GM23338 (cell line): ENCODE data around the gene CLIC5. TPM values are rescaled to one million over a fixed set of nuclear protein-coding genes. Genes with fewer than 3 reads are reported as not detected.

ENCODE experiments used
- ATAC-seq: fragments of 200-7000 bp; cut with Tn5 transposase; 3 replicates; pipeline ENCODE4 v1.9.1; 2020
- DNase-seq: peaks from one replicate; pipeline ENCODE4 v3.0.0-alpha.2; 2015; ENCODE audit warnings: low spot score
- H2AFZ ChIP-seq: fragments of 200-600 bp; sonication (generic); 2 replicates; pipeline ENCODE4 v1.8.0; 2016; ENCODE audit warnings: antibody characterized with exemption, mild to moderate bottlenecking, moderate library complexity
- H3F3A ChIP-seq: fragments of 200-600 bp; sonication (generic); replicated peaks from 2 replicates; pipeline ENCODE4 v1.8.0; 2017; ENCODE audit warnings: antibody characterized with exemption, mixed run types, low read depth
- H3K27ac ChIP-seq: fragments of 200-600 bp; sonication (generic); 2 replicates; pipeline ENCODE4 v1.6.1; 2016; ENCODE audit warnings: low read depth
- H3K27me3 ChIP-seq: fragments of 200-600 bp; sonication (generic); 2 replicates; pipeline ENCODE4 v1.8.0; 2016; ENCODE audit warnings: mild to moderate bottlenecking, mixed run types, moderate library complexity; ENCODE audit not compliant: insufficient read depth
- H3K36me3 ChIP-seq: fragments of 200-600 bp; sonication (generic); 2 replicates; pipeline ENCODE4 v1.8.0; 2016; ENCODE audit warnings: mild to moderate bottlenecking; ENCODE audit not compliant: insufficient read depth
- H3K4me1 ChIP-seq: fragments of 200-600 bp; sonication (generic); 2 replicates; pipeline ENCODE4 v1.8.0; 2016; ENCODE audit warnings: mild to moderate bottlenecking, moderate library complexity; ENCODE audit not compliant: insufficient read depth
- H3K4me2 ChIP-seq: fragments of 200-600 bp; sonication (generic); 2 replicates; pipeline ENCODE4 v1.7.1; 2017; ENCODE audit warnings: mixed run types
- H3K4me3 ChIP-seq: fragments of 200-600 bp; sonication (generic); 2 replicates; pipeline ENCODE4 v1.6.1; 2016; ENCODE audit warnings: mixed run types
- H3K79me2 ChIP-seq: fragments of 200-600 bp; sonication (generic); replicated peaks from 2 replicates; pipeline ENCODE4 v1.8.0; 2017; ENCODE audit warnings: mild to moderate bottlenecking; ENCODE audit not compliant: insufficient read depth
- H3K9me2 ChIP-seq: fragments of 200-600 bp; sonication (generic); 2 replicates; pipeline ENCODE4 v1.8.0; 2017; ENCODE audit not compliant: insufficient read depth
- H4K20me1 ChIP-seq: fragments of 200-600 bp; sonication (generic); replicated peaks from 2 replicates; pipeline ENCODE4 v1.8.0; 2017; ENCODE audit warnings: mild to moderate bottlenecking; ENCODE audit not compliant: insufficient read depth
- H3K27ac Mint-ChIP-seq: 2 replicates; pipeline ENCODE4 v1.8.0; 2020; ENCODE audit warnings: inconsistent platforms, mild to moderate bottlenecking, moderate library complexity, mixed read lengths
- H3K27me3 Mint-ChIP-seq: 3 replicates; pipeline ENCODE4 v1.8.0; 2022; ENCODE audit warnings: low read depth, mild to moderate bottlenecking, moderate library complexity, mixed read lengths, inconsistent platforms; ENCODE audit not compliant: insufficient read depth, poor library complexity
- H3K36me3 Mint-ChIP-seq: 3 replicates; pipeline ENCODE4 v1.8.0; 2021; ENCODE audit warnings: low read depth, mild to moderate bottlenecking, inconsistent platforms, moderate library complexity, mixed read lengths
- H3K4me1 Mint-ChIP-seq: 3 replicates; pipeline ENCODE4 v1.8.0; 2020; ENCODE audit warnings: mild to moderate bottlenecking, inconsistent platforms, mixed read lengths
- H3K4me3 Mint-ChIP-seq: 3 replicates; pipeline ENCODE4 v1.8.0; 2021; ENCODE audit warnings: moderate library complexity, mild to moderate bottlenecking, inconsistent platforms, mixed read lengths
- H3K9me3 Mint-ChIP-seq: 3 replicates; pipeline ENCODE4 v1.8.0; 2020; ENCODE audit warnings: moderate library complexity, mild to moderate bottlenecking, inconsistent platforms, mixed read lengths
- CREB1 ChIP-seq: fragments of 250-450 bp; sonication (Bioruptor Pico); IDR thresholded peaks from 2 replicates; pipeline ENCODE4 v1.5.0; 2020; ENCODE audit warnings: low read depth, mild to moderate bottlenecking, moderate library complexity
- EZH2phosphoT487 ChIP-seq: fragments of 200-600 bp; sonication (generic); IDR thresholded peaks from one replicate; pipeline ENCODE4 v1.8.1; 2018; ENCODE audit warnings: antibody characterized with exemption; ENCODE audit not compliant: unreplicated experiment
- JUNB ChIP-seq: IDR thresholded peaks from one replicate; pipeline ENCODE4 v1.6.1; 2016; ENCODE audit warnings: antibody characterized with exemption; ENCODE audit not compliant: unreplicated experiment
- POLR2AphosphoS5 ChIP-seq: IDR thresholded peaks from 2 replicates; pipeline ENCODE4 v1.6.1; 2016; ENCODE audit warnings: antibody characterized with exemption, low read depth
- STAT1 ChIP-seq: IDR thresholded peaks from one replicate; pipeline ENCODE4 v1.6.1; 2016; ENCODE audit warnings: antibody characterized with exemption; ENCODE audit not compliant: unreplicated experiment
- ZNF114 ChIP-seq: fragments of 250-450 bp; sonication (Bioruptor Pico); IDR thresholded peaks from 2 replicates; pipeline ENCODE4 v1.5.0; 2020; ENCODE audit warnings: mild to moderate bottlenecking, moderate library complexity
- ZNF331 ChIP-seq: fragments of 250-450 bp; sonication (Bioruptor Pico); IDR thresholded peaks from 2 replicates; pipeline ENCODE4 v1.5.0; 2020; ENCODE audit warnings: low read depth, mild to moderate bottlenecking, moderate library complexity
- polyA plus RNA-seq: library from polyadenylated mRNA; unstranded; fragments of >200 nt; fragmentation: Nextera tagmentation; extraction: Ambion mirVana; gene quantifications from 2 replicates; pipeline ENCODE4 v1.2.1, GENCODE V29; 2016
- total RNA-seq: library from RNA; depleted of rRNA; stranded (reverse); fragments of >200 nt; shearing (Covaris generic); gene quantifications from 2 replicates; pipeline ENCODE4 v1.2.3, GENCODE V29; 2014
- TF ChIP-seq, protein P1 (sequence below): fragments of 250-450 bp; sonication (Bioruptor Pico); IDR thresholded peaks from 2 replicates; pipeline ENCODE4 v1.5.0; 2020; ENCODE audit warnings: mild to moderate bottlenecking, moderate library complexity
- TF ChIP-seq, protein P2 (sequence below): IDR thresholded peaks from 2 replicates; pipeline ENCODE4 v1.6.1; 2016; ENCODE audit warnings: antibody characterized with exemption

Gene CLIC5
- total and polyA plus RNA-seq, 2 experiments from 2014 or later: 0.08 TPM; not detected in 1

DNA sequence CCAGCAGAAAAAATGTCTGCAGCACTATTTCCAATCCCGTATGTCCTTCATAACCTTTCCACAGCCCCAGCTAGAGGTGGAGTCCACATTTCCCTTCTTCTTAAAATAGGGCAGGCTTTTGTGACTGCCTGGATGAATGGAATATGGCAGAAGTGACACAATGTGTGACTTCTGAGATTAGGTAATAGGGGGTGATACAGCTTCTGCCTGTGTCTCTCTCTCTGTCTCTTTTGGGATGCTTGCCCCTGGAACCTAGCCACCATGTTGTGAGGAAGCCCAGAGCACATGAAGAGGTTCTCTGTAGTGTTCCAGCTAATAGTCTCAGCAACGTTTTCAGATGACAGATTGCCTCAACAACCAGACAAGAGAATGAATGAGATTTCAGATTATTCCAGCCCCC lies 51.4 kb downstream of the CLIC5 start (continued):
- TF ChIP-seq, protein P1, sequence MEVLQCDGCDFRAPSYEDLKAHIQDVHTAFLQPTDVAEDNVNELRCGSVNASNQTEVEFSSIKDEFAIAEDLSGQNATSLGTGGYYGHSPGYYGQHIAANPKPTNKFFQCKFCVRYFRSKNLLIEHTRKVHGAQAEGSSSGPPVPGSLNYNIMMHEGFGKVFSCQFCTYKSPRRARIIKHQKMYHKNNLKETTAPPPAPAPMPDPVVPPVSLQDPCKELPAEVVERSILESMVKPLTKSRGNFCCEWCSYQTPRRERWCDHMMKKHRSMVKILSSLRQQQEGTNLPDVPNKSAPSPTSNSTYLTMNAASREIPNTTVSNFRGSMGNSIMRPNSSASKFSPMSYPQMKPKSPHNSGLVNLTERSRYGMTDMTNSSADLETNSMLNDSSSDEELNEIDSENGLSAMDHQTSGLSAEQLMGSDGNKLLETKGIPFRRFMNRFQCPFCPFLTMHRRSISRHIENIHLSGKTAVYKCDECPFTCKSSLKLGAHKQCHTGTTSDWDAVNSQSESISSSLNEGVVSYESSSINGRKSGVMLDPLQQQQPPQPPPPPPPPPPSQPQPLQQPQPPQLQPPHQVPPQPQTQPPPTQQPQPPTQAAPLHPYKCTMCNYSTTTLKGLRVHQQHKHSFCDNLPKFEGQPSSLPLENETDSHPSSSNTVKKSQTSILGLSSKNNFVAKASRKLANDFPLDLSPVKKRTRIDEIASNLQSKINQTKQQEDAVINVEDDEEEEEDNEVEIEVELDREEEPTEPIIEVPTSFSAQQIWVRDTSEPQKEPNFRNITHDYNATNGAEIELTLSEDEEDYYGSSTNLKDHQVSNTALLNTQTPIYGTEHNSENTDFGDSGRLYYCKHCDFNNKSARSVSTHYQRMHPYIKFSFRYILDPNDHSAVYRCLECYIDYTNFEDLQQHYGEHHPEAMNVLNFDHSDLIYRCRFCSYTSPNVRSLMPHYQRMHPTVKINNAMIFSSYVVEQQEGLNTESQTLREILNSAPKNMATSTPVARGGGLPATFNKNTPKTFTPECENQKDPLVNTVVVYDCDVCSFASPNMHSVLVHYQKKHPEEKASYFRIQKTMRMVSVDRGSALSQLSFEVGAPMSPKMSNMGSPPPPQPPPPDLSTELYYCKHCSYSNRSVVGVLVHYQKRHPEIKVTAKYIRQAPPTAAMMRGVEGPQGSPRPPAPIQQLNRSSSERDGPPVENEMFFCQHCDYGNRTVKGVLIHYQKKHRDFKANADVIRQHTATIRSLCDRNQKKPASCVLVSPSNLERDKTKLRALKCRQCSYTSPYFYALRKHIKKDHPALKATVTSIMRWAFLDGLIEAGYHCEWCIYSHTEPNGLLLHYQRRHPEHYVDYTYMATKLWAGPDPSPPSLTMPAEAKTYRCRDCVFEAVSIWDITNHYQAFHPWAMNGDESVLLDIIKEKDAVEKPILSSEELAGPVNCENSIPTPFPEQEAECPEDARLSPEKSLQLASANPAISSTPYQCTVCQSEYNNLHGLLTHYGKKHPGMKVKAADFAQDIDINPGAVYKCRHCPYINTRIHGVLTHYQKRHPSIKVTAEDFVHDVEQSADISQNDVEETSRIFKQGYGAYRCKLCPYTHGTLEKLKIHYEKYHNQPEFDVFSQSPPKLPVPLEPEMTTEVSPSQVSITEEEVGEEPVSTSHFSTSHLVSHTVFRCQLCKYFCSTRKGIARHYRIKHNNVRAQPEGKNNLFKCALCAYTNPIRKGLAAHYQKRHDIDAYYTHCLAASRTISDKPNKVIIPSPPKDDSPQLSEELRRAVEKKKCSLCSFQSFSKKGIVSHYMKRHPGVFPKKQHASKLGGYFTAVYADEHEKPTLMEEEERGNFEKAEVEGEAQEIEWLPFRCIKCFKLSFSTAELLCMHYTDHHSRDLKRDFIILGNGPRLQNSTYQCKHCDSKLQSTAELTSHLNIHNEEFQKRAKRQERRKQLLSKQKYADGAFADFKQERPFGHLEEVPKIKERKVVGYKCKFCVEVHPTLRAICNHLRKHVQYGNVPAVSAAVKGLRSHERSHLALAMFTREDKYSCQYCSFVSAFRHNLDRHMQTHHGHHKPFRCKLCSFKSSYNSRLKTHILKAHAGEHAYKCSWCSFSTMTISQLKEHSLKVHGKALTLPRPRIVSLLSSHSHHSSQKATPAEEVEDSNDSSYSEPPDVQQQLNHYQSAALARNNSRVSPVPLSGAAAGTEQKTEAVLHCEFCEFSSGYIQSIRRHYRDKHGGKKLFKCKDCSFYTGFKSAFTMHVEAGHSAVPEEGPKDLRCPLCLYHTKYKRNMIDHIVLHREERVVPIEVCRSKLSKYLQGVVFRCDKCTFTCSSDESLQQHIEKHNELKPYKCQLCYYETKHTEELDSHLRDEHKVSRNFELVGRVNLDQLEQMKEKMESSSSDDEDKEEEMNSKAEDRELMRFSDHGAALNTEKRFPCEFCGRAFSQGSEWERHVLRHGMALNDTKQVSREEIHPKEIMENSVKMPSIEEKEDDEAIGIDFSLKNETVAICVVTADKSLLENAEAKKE (CRISPR knock-in tag): no peak
- no peak for TF ChIP-seq STAT1

DNA sequence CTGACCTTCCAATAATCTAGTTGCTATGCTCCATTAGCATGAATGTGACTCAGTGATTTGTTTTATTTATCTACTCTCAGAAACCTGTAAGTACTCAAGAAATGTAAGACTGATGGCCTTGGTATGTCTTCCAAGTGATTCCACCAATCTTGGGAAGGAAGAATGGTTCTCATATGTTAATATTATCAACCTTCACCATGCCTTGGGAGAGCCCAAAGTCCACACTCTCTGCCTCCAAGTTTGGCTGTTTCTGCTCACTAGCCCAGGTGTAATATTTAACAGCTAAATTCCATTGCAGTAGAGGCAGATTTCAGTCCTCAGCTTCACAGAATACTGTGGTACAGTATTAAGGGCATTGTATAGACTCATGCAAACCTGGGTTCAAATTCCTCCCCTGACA lies 51.8 kb downstream of the CLIC5 start:
- H3K4me1 ChIP-seq: no peaks in the 10 kb centered on the region
- no peaks in the 10 kb centered on the region for H3K27me3 ChIP-seq
- Mint-ChIP-seq H3K36me3 (no peaks in the 10 kb centered on the region), H3K27ac (no peak overlapping the region), H3K4me3 (no peak overlapping the region), H3K9me3 (no peaks in the 10 kb centered on the region), H3K4me1 (peaks cover 6% of the 10 kb centered on the region; the same call in 1 of the 3 replicates), H3K27me3 (peaks cover 2% of the 10 kb centered on the region)
- no peaks in the 10 kb centered on the region; the same call in 1 of the 2 replicates for H3K36me3 ChIP-seq
- no peaks in the 10 kb centered on the region for H3K79me2 ChIP-seq
- H2AFZ ChIP-seq: no peak overlapping the region
- DNase-seq (no peak), ATAC-seq (no peak)
- H3K27ac ChIP-seq: no peak overlapping the region
- H3K4me3 ChIP-seq: no peak overlapping the region
- no peaks in the 10 kb centered on the region for H3F3A ChIP-seq
- no peak overlapping the region for H3K4me2 ChIP-seq
- H3K9me2 ChIP-seq: peaks cover 27% of the 10 kb centered on the region
- no peaks in the 10 kb centered on the region for H4K20me1 ChIP-seq
- TF ChIP-seq CREB1 (CRISPR knock-in tag) (no peak), ZNF114 (CRISPR knock-in tag) (no peak), POLR2AphosphoS5 (no peak), ZNF331 (no peak), STAT1 (no peak), JUNB (no peak), EZH2phosphoT487 (no peak)
- TF ChIP-seq, protein P2, sequence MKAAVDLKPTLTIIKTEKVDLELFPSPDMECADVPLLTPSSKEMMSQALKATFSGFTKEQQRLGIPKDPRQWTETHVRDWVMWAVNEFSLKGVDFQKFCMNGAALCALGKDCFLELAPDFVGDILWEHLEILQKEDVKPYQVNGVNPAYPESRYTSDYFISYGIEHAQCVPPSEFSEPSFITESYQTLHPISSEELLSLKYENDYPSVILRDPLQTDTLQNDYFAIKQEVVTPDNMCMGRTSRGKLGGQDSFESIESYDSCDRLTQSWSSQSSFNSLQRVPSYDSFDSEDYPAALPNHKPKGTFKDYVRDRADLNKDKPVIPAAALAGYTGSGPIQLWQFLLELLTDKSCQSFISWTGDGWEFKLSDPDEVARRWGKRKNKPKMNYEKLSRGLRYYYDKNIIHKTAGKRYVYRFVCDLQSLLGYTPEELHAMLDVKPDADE: no peak
- TF ChIP-seq, protein P1 (CRISPR knock-in tag): no peak
